Activated CD4-positive, alpha-beta T cell treated with anti-CD3 and anti-CD28 coated beads, Interleukin-2, amount 50 U/mL, for 4 hours (primary cell): Measurements from ENCODE around the gene ZNF587B.
A peak's percentile ranks its signal among the peaks of the same experiment; 100 is the strongest.
"Not testable (repeated sequence)": the region's sequence is repeated elsewhere in the genome, so short reads cannot be mapped to it uniquely, and the experiment has no call there.

Source experiments
- DNase-seq, 2 experiments: peaks; one replicate each; pipeline ENCODE4 v3.0.0-alpha.2; 2020

ZNF587B gene

GRCh38 chr19:57830071-57830602 lies at the start of gene ZNF587B:
TSS of gene ZNF587B (plus strand) at chr19:57830299. CDS start at chr19:57830529, 230 bp downstream.
- peak; percentile 21 to 23 for DNase-seq

- DNase-seq, result no peak
Observed at GRCh38 chr19:57786286-57786685, 43.8 kb upstream of the ZNF587B start.

DNA sequence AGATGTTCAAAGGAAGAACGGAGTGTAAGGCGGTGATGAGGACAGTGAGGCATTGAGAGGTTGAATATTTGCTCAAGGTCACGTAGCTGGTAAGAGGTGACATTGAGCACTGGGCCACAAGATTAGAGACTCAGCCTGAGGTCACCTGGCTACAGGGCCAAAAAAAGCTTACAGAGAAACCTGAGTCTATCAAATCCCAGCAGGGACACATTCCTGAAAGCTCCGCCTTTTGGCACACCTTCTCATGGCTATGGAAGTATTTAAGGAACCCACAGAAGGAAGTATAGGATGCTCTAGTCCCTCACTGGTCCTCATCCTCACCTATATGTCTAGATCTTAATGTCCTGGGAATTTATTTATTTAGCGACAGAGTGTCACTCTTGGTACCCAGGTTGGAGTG lies 43.2 kb upstream of the ZNF587B start:
- DNase-seq, result no peak

- DNase-seq, result no peak
Observed at GRCh38 chr19:57788114-57788692, 41.9 kb upstream of the ZNF587B start.

GRCh38 chr19:57789288-57789687 lies 40.8 kb upstream of the ZNF587B start:
- no peak for DNase-seq

- not testable (repeated sequence) for DNase-seq
Observed at GRCh38 chr19:57796580-57796979, 33.5 kb upstream of the ZNF587B start.

DNA sequence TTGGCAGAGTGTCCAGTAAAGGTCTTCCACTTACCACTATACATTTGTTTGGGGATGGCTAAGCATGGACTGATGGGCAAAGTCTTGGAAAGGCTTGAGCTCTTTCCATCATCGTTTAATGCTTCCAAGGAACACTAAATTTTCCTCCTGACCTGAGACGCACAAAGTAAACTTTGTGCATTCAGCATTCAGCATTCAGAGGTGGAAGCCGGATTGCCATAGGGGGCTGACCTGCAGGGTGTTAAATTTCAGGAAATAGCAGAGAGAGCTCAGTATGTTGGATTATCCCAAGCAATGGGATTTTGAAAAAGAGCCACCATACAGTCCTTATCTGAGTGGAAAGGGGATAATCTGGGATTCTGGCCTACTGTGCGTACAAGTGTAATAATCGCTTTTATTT lies 29.4 kb upstream of the ZNF587B start:
- no peak for DNase-seq

- DNase-seq, result no peak
Observed at GRCh38 chr19:57802269-57802668, 27.8 kb upstream of the ZNF587B start.

DNA sequence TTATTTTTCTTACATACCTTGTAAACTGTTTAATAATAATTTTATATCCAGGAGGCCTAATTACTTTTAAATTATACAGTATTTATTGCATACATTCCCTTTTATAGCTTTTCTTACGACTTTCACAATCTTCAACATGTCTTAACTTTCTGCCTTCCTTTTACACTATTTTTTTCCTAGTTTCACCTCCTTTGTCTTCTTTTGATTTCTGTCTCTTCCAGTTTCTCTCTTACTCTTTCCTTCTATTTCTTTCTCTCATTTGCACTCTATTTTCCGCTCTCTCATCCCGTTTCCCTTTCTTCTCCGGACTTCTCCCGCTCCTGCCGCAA lies 26.9 kb upstream of the ZNF587B start:
- DNase-seq, result no peak

- DNase-seq, result no peak
Observed at GRCh38 chr19:57803594-57804325, 26.3 kb upstream of the ZNF587B start.

GRCh38 chr19:57807541-57807940 lies 22.6 kb upstream of the ZNF587B start:
- no peak for DNase-seq

DNA sequence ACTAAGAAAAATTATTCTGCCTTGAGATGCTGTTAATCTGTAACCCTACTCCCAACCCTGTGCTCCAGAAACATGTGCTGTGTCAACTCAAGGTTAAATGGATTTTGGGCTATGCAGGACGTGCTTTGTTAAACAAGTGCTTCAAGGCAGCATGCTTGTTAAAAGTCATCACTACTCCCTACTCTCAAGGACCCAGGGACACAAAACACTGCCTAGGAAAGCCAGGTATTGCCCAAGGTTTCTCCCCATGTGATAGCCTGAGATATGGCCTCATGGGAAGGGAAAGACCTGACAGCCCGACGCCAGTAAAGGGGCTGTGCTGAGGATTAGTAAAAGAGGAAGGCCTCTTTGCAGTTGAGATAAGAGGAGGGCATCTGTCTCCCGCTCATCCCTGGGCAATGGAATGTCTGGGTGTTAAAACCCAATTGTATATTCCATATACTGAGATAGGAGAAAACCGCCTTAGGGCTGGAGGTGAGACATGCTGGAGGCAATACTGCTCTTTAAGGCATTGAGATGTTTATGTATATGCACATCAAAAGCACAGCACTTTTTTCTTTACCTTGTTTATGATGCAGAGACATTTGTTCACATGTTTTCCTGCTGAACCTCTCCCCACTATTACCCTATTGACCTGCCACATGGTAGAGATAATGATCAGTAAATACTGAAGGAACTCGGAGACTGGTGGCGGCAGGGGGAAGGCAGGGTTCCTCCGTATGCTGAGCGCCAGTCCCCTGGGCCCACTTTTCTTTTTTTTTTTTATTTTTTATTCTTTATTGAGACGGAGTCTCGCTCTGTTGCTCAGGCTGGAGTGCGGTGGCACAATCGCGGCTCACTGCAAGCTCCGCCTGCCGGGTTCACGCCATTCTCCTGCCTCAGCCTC lies 19.4 kb upstream of the ZNF587B start:
- DNase-seq, result not testable (repeated sequence)

DNA sequence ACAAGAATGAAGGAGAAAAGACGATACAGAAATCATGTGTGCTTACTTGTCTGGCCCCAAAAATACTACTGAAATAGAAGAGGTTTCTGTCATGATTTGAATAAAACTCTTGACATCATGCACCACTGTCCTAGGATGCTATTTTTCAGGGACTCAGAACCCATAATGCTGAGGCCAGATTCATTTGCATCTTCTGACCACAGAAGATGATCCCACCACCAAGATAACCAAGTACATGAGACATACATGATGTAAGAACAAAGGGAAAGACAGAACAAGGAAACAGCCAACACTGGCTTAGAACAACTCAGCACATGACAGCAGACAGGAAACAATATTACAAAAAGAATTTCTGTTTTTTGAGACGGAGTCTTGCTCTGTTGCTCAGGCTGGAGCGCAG lies 17.9 kb upstream of the ZNF587B start:
- DNase-seq, result no peak

GRCh38 chr19:57812975-57813820 lies 16.9 kb upstream of the ZNF587B start:
- not testable (repeated sequence) for DNase-seq

DNA sequence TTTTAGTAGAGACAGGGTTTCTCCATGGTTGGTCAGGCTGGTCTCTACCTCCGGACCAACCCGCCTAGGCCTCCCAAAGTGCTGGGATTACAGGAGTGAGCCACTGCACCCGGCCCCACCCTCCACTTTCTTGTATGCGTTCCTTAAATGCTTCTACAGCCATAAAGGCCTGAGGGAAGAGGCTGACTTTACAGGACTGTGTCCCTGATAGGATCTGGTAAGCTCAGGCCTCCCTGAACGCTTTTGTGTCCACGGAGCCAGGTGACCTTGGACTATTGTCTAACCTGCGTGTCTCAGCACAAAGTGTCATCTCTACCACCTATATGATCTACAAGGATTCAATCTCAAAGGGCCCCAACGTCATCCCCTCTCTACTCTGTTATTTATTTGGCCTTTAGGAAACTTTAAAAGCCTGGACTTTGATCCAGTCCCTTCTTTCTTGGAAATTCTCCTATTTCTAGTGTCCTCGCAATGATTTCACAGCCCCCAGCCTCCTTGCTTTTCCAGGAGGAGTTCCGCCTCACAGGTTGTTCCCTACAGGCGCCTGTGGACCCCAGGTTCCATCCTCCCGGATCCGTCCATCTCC lies 16.1 kb upstream of the ZNF587B start:
- DNase-seq, result no peak

DNA sequence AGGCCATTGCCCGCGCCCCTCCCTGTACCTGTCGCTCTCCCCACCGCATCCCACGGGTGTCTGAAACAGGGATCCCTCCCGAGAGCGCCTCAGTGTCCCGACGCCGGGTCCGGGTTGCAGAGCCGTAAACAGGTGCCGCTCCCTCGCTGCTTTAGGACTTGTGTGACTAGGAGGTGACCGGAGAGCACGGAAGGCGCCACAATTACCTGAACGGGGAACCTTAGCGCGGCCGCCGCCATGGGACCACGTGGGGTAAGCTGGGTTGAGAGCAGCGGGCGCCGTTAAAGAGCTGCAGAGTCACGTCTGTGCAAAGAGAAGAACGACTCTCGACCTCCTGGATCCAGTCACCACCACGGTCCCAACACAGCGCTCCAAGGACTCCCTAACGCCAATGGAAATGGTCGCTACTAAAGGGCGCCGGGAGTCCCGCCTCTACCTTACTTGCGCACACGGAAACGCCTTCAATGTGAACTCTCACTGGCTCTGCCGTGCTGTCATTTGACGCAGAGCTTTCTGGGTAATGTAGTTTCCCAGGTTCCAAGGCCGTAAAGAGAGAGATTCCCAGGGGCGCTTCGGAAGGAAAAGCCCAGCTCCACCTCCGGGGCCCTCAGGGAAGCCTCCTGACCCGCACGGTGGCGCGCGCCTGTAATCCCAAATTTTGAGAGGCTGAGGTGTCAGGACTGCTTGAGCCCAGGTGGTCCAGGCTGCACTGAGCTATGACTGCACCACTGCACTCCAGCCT lies 15.4 kb upstream of the ZNF587B start, which contains the start of gene ZNF552:
Gene ZNF552 (minus strand): TSS at position 409 of the 742 bp plus-strand sequence. CDS start 170 bp downstream, at position 239.
- peak; percentile 64 to 67 for DNase-seq

DNA sequence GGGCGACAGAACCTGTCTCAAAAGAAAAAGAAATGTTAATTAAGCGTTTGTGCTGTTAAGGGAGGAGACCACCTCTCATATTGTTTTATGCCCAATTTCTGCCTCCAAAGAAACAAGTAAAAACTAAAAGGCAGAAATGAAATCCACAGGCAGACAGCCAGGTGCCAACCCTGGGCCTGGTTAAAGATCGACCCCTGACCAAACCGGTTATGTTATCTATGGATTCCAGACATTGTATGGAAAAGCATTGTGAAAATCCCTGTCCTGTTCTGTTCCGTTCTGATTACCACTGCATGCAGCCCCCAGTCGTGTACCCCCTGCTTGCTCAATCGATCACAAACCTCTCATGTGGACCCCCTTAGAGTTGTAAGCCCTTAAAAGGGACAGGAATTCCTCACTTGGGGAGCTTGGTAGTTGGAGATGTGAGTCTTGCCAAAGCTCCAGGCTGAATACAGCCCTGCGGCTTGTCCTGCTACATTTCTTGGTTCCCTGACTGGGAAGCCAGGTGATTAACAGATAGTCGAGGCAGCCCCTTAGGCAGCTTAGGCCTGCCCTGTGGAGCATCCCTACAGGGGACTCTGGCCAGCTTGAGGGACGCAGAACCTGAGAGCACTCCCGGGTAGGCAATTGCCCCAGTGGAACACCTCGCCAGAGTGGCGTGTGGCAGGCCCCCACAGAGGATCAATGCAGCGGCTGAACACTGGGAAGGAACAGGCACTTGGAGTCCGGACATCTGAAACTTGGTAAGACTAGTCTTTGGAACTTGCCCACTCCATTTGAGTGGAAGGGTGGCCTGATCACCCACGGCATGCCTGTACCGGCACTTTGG lies 14.6 kb upstream of the ZNF587B start:
- DNase-seq, result no peak

DNA sequence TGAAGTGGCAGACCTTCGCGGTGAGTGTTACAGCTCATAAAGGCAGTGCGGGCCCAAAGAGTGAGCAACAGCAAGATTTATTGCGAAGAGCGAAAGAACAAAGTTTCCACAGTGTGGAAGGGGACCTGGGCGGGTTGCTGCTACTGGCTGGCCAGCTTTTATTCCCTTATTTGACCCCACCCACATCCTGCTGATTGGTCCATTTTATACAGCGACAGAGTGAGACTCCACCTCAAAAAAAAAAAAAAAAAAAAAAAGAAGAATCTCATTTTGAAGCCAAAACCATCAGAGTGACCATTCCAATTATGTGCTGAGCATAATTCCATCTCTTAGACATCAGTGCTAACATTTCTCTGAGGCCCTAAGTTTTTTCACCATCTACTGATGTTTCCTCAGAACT lies 13.4 kb upstream of the ZNF587B start:
- no peak for DNase-seq

GRCh38 chr19:57817976-57818375 lies 12.1 kb upstream of the ZNF587B start:
- DNase-seq, result no peak

- no peak for DNase-seq
Observed at GRCh38 chr19:57818378-57818777, 11.7 kb upstream of the ZNF587B start.
